Measurements from ENCODE around the gene TAL2. TPM values are rescaled to one million over a fixed set of nuclear protein-coding genes. Genes with fewer than 3 reads are reported as not detected.

The TAL2 gene
- total and polyA plus RNA-seq, 2 donors (not counting 1 experiment from before 2014, with no cell fraction given) = 0.37 to 7.0 TPM

GRCh38 chr9:105683688-105684275 lies 21.5 kb downstream of the TAL2 start:
- Mint-ChIP-seq H3K27ac (no peak overlapping the region), H3K27me3 (peaks cover 12% of the 10 kb centered on the region), H3K9me3 (ENCODE audit: insufficient read depth) (no peaks in the 10 kb centered on the region), H3K4me1 (no peaks in the 10 kb centered on the region), H3K4me3 (no peak overlapping the region)
- Histone ChIP-seq H3K4me3 (ENCODE audit: control extremely low read depth in 1 of 5, extremely low read depth in 1 of 5, insufficient read depth in 1 of 5, low read depth in 2 of 5, low read length in 4 of 5) (no peak overlapping the region), H3K27ac (ENCODE audit: low read length in 2 of 2) (no peak overlapping the region), H3K4me1 (ENCODE audit: control insufficient read depth in 2 of 2, insufficient read depth in 2 of 2, low read length in 2 of 2) (no peaks in the 10 kb centered on the region), H3K9ac (ENCODE audit: low read length) (no peak overlapping the region), H3K9me3 (ENCODE audit: control extremely low read depth in 1 of 3, control insufficient read depth in 2 of 3, insufficient read depth in 1 of 3, low read length in 2 of 3) (no peaks in the 10 kb centered on the region), H2AFZ (ENCODE audit: insufficient read depth, low read depth, low read length, poor library complexity, severe bottlenecking) (no peak overlapping the region), H3K4me2 (replicated peaks; ENCODE audit: low read depth, low read length, poor library complexity, severe bottlenecking) (no peak overlapping the region), H3K79me2 (ENCODE audit: control insufficient read depth, insufficient read depth, low read length) (no peaks in the 10 kb centered on the region), H3K27me3 (replicated peaks in 1 of 4; ENCODE audit: control extremely low read depth in 1 of 4, control insufficient read depth in 3 of 4, insufficient read depth in 4 of 4, low read length in 3 of 4) (no peaks in the 10 kb centered on the region), H3K36me3 (replicated peaks in 1 of 2; ENCODE audit: control extremely low read depth in 1 of 2, control insufficient read depth in 1 of 2, extremely low read depth in 1 of 2, insufficient read depth in 2 of 2, low read length in 1 of 2) (no peaks in the 10 kb centered on the region), H4K20me1 (ENCODE audit: control insufficient read depth, insufficient read depth, low read length, poor library complexity, severe bottlenecking) (no peaks in the 10 kb centered on the region)
- POLR2A ChIA-PET = no interaction called here
- TF ChIP-seq EZH2 (IDR thresholded peaks at IDR 0.05; ENCODE audit: borderline replicate concordance, insufficient read depth, low read depth, low read length, poor library complexity, severe bottlenecking) (no peak), CTCF (IDR thresholded peaks at IDR 0.05) (no peak)
- no peak for ATAC-seq (ENCODE audit: low read depth)
- no peak for DNase-seq
- CTCF ChIA-PET = interaction anchor here (1.3 kb wide), 1 partner anchor 11 kb away, joined by 3 read pairs; the partner anchor contains the start of gene TMEM38B
- intact Hi-C loops (cut with micrococcal nuclease) = no loop called here
- WGBS (ENCODE audit: insufficient coverage) = 75% methylated on average over 1 of the region's 1 CpG

GRCh38 chr9:105686936-105687335 lies 24.7 kb downstream of the TAL2 start:
- H3K27me3 ChIP-seq (replicated peaks in 1 of 4; ENCODE audit: control extremely low read depth in 1 of 4, control insufficient read depth in 3 of 4, insufficient read depth in 4 of 4, low read length in 3 of 4) = peaks cover 0 to 12% (median 5%) of the 10 kb centered on the region in 4 experiments
- no peaks in the 10 kb centered on the region for H4K20me1 ChIP-seq (ENCODE audit: control insufficient read depth, insufficient read depth, low read length, poor library complexity, severe bottlenecking)
- H3K9ac ChIP-seq (ENCODE audit: low read length) = no peak overlapping the region
- Mint-ChIP-seq H3K9me3 (ENCODE audit: insufficient read depth) (no peaks in the 10 kb centered on the region), H3K27ac (no peak overlapping the region), H3K4me3 (no peak overlapping the region), H3K4me1 (no peaks in the 10 kb centered on the region), H3K27me3 (peaks cover 32% of the 10 kb centered on the region)
- DNase-seq (no peak), ATAC-seq (ENCODE audit: low read depth) (no peak)
- no peaks in the 10 kb centered on the region for H3K9me3 ChIP-seq (ENCODE audit: control extremely low read depth in 1 of 3, control insufficient read depth in 2 of 3, insufficient read depth in 1 of 3, low read length in 2 of 3)
- TF ChIP-seq CTCF (IDR thresholded peaks at IDR 0.05) = no peak
- no peak for TF ChIP-seq EZH2 (IDR thresholded peaks at IDR 0.05; ENCODE audit: borderline replicate concordance, insufficient read depth, low read depth, low read length, poor library complexity, severe bottlenecking)
- no peak overlapping the region for H3K27ac ChIP-seq (ENCODE audit: low read length in 2 of 2)
- H3K79me2 ChIP-seq (ENCODE audit: control insufficient read depth, insufficient read depth, low read length) = no peaks in the 10 kb centered on the region
- no peak overlapping the region for H3K4me2 ChIP-seq (replicated peaks; ENCODE audit: low read depth, low read length, poor library complexity, severe bottlenecking)
- WGBS (ENCODE audit: insufficient coverage) = 87% methylated on average over 3 of the region's 4 CpGs
- intact Hi-C loops (cut with micrococcal nuclease) = no loop called here
- CTCF ChIA-PET = interaction anchor here (0.9 to 1.2 kb wide), 2 partner anchors 9 to 33 kb away, joined by 3 read pairs; no protein-coding TSS in a partner anchor
- no peaks in the 10 kb centered on the region for H3K36me3 ChIP-seq (replicated peaks in 1 of 2; ENCODE audit: control extremely low read depth in 1 of 2, control insufficient read depth in 1 of 2, extremely low read depth in 1 of 2, insufficient read depth in 2 of 2, low read length in 1 of 2)
- H3K4me1 ChIP-seq (ENCODE audit: control insufficient read depth in 2 of 2, insufficient read depth in 2 of 2, low read length in 2 of 2) = no peaks in the 10 kb centered on the region
- no peak overlapping the region for H3K4me3 ChIP-seq (ENCODE audit: control extremely low read depth in 1 of 5, extremely low read depth in 1 of 5, insufficient read depth in 1 of 5, low read depth in 2 of 5, low read length in 4 of 5)
- POLR2A ChIA-PET = no interaction called here
- H2AFZ ChIP-seq (ENCODE audit: insufficient read depth, low read depth, low read length, poor library complexity, severe bottlenecking) = no peak overlapping the region

Data from B cell (primary cell).